ENCODE results near the gene RRP1B. TPM values are rescaled to one million over a fixed set of nuclear protein-coding genes. Genes with fewer than 3 reads are reported as not detected.

RRP1B gene
- total and polyA plus RNA-seq, 11 donors: 3.6 to 16.1 (median 9.5) TPM

- Histone ChIP-seq H3K4me3 (no peak overlapping the region), H3K27me3 (no peaks in the 10 kb centered on the region), H3K4me1 (no peaks in the 10 kb centered on the region), H3K27ac (no peak overlapping the region), H3K36me3 (no peaks in the 10 kb centered on the region), H3K9me3 (peaks cover 0 to 12% (median 5%) of the 10 kb centered on the region in 12 donors)
- intact Hi-C loops (cut with DNase I): no loop called here
- DNase-seq (no peak), ATAC-seq (no peak)
- TF ChIP-seq CTCF (IDR thresholded peaks at IDR 0.05) (no peak), POLR2A (IDR thresholded peaks at IDR 0.05) (no peak)
- WGBS, 4 donors: 88 to 95% (median 94%) methylated on average over 2 of the region's 2 CpGs
Measured at GRCh38 chr21:43627527-43627926, 31.8 kb upstream of the RRP1B start.

- no peak for ATAC-seq
- no peaks in the 10 kb centered on the region for H3K36me3 ChIP-seq
- no peak for DNase-seq
- H3K27ac ChIP-seq: no peak overlapping the region
- no peak for TF ChIP-seq CTCF (IDR thresholded peaks at IDR 0.05)
- TF ChIP-seq POLR2A (IDR thresholded peaks at IDR 0.05): no peak
- H3K9me3 ChIP-seq: peaks cover 0 to 12% (median 5%) of the 10 kb centered on the region in 12 donors
- H3K4me1 ChIP-seq: no peaks in the 10 kb centered on the region
- 91 to 95% (median 94%) methylated on average over 14 of the region's 14 CpGs for WGBS, 4 donors
- intact Hi-C loops (cut with DNase I): no loop called here
- no peak overlapping the region for H3K4me3 ChIP-seq
- no peaks in the 10 kb centered on the region for H3K27me3 ChIP-seq
Measured at GRCh38 chr21:43631411-43632107, 27.8 kb upstream of the RRP1B start.

- H3K36me3 ChIP-seq: no peaks in the 10 kb centered on the region
- no peak overlapping the region for H3K27ac ChIP-seq
- DNase-seq (no peak), ATAC-seq (no peak)
- H3K4me1 ChIP-seq: no peaks in the 10 kb centered on the region
- 69 to 85% (median 84%) methylated on average over 5 of the region's 5 CpGs for WGBS, 4 donors
- intact Hi-C loops (cut with DNase I): no loop called here
- peaks cover 0 to 12% (median 5%) of the 10 kb centered on the region in 12 donors for H3K9me3 ChIP-seq
- no peak for TF ChIP-seq CTCF (IDR thresholded peaks at IDR 0.05)
- no peak for TF ChIP-seq POLR2A (IDR thresholded peaks at IDR 0.05)
- no peaks in the 10 kb centered on the region for H3K27me3 ChIP-seq
- no peak overlapping the region for H3K4me3 ChIP-seq
Measured at GRCh38 chr21:43632373-43632905, 26.9 kb upstream of the RRP1B start.

- WGBS, 4 donors: 76 to 83% (median 81%) methylated on average over 5 of the region's 5 CpGs
- ATAC-seq (no peak), DNase-seq (no peak)
- H3K27ac ChIP-seq: no peak overlapping the region
- H3K27me3 ChIP-seq: no peaks in the 10 kb centered on the region
- no peaks in the 10 kb centered on the region for H3K36me3 ChIP-seq
- intact Hi-C loops (cut with DNase I): no loop called here
- no peak overlapping the region for H3K4me3 ChIP-seq
- H3K4me1 ChIP-seq: no peaks in the 10 kb centered on the region
- no peak for TF ChIP-seq CTCF (IDR thresholded peaks at IDR 0.05)
- no peak for TF ChIP-seq POLR2A (IDR thresholded peaks at IDR 0.05)
- H3K9me3 ChIP-seq: no peaks in the 10 kb centered on the region
Measured at GRCh38 chr21:43634618-43635017, 24.7 kb upstream of the RRP1B start.
